H1 (cell line): Measurements from ENCODE around the gene CAPN11. TPM values are rescaled to one million over a fixed set of nuclear protein-coding genes. Genes with fewer than 3 reads are reported as not detected.

Source experiments
- CTCF ChIA-PET: fragments of 300-600 bp; sonication (Branson Sonifier 250); formaldehyde crosslinking; loops from one replicate; lab custom pipeline; 2021; ENCODE audit not compliant: partially characterized antibody; lab: Charles Lee
- POLR2A ChIA-PET: fragments of 300-600 bp; sonication (Branson Sonifier 250); formaldehyde crosslinking; loops from one replicate; lab custom pipeline; 2021; ENCODE audit warnings: inconsistent platforms; ENCODE audit not compliant: partially characterized antibody; lab: Charles Lee
- DNase-seq, 2 experiments: peaks; one replicate each; pipeline versions ENCODE4 v3.0.0 to v3.0.0-alpha.2; 2010 to 2022; ENCODE audit warnings: low spot score in 2 of 2, low read depth in 1 of 2, mixed read lengths in 1 of 2
- FAIRE-seq: peaks from 2 replicates; lab custom pipeline; 2011; peaks lifted over from hg19 to GRCh38; lab: Jason Lieb, UNC
- H2AFZ ChIP-seq: 2 replicates; pipeline ENCODE4 v1.8.1; 2012; ENCODE audit warnings: low read length, inconsistent platforms
- H2AK5ac ChIP-seq: 2 replicates; pipeline ENCODE4 v1.6.1; 2013; ENCODE audit warnings: low read depth, low read length
- H2BK120ac ChIP-seq: replicated peaks from 2 replicates; pipeline ENCODE3; 2013; ENCODE audit warnings: low read depth, low read length, inconsistent platforms
- H2BK12ac ChIP-seq: 2 replicates; pipeline ENCODE4 v1.6.1; 2013; ENCODE audit warnings: low read depth, low read length
- H2BK15ac ChIP-seq: 2 replicates; pipeline ENCODE4 v1.6.1; 2013; ENCODE audit warnings: low read length
- H2BK20ac ChIP-seq: 2 replicates; pipeline ENCODE4 v1.6.1; 2013; ENCODE audit warnings: low read length
- H2BK5ac ChIP-seq: 2 replicates; pipeline ENCODE4 v1.6.1; 2013; ENCODE audit warnings: low read depth, low read length
- H3K14ac ChIP-seq: 2 replicates; pipeline ENCODE4 v1.6.1; 2013; ENCODE audit warnings: inconsistent platforms; ENCODE audit not compliant: insufficient read length
- H3K18ac ChIP-seq: 2 replicates; pipeline ENCODE4 v1.6.1; 2013; ENCODE audit warnings: low read length; ENCODE audit errors: extremely low read depth
- H3K23ac ChIP-seq: 2 replicates; pipeline ENCODE4 v1.6.1; 2013; ENCODE audit warnings: inconsistent platforms; ENCODE audit not compliant: insufficient read length
- H3K23me2 ChIP-seq: 2 replicates; pipeline ENCODE4 v1.6.1; 2013; ENCODE audit warnings: low read depth, low read length
- H3K27ac ChIP-seq: 2 replicates; pipeline ENCODE4 v1.6.1; 2011; ENCODE audit warnings: low read depth, low read length, inconsistent platforms
- H3K27me3 ChIP-seq, 4 experiments: replicated peaks in 1 of 4; 1 replicate in 1 of 4; 2 replicates in 3 of 4; pipeline versions ENCODE4 v1.6.1 to v1.8.1; 2011 to 2013; ENCODE audit warnings: low read length in 3 of 4, mild to moderate bottlenecking in 3 of 4, inconsistent platforms in 2 of 4, mixed read lengths in 2 of 4, moderate library complexity in 1 of 4; ENCODE audit not compliant: control insufficient read depth in 3 of 4, insufficient read depth in 3 of 4; ENCODE audit errors: extremely low read depth in 1 of 4
- H3K36me3 ChIP-seq, 4 experiments: 2 replicates each; pipeline versions ENCODE4 v1.6.1 to v1.8.1; 2011 to 2013; ENCODE audit warnings: mild to moderate bottlenecking in 4 of 4, low read length in 3 of 4, moderate library complexity in 2 of 4, control low read depth in 1 of 4, inconsistent platforms in 1 of 4; ENCODE audit not compliant: insufficient read depth in 4 of 4, control insufficient read depth in 2 of 4
- H3K4ac ChIP-seq: replicated peaks from 2 replicates; pipeline ENCODE3; 2013; ENCODE audit warnings: low read length, low read depth, mixed read lengths, inconsistent platforms; ENCODE audit not compliant: insufficient read length
- H3K4me1 ChIP-seq, 4 experiments: replicated peaks in 1 of 4; 1 replicate in 1 of 4; 2 replicates in 3 of 4; pipeline versions ENCODE4 v1.6.1 to v1.8.1; 2011 to 2013; ENCODE audit warnings: low read length in 3 of 4, inconsistent platforms in 2 of 4, mixed read lengths in 1 of 4; ENCODE audit not compliant: insufficient read depth in 4 of 4, control insufficient read depth in 3 of 4
- H3K4me2 ChIP-seq, 2 experiments: 2 replicates each; pipeline versions ENCODE4 v1.6.1 to v1.8.1; 2011 to 2013; ENCODE audit warnings: low read depth in 2 of 2, low read length in 2 of 2, control low read depth in 1 of 2, inconsistent platforms in 1 of 2, mild to moderate bottlenecking in 1 of 2; ENCODE audit not compliant: insufficient read depth in 1 of 2
- H3K4me3 ChIP-seq, 4 experiments: fragments of 200-600, 300-600 bp in 1 of 4; sonication (generic), shearing (Covaris generic), sonication (Bioruptor Twin) in 1 of 4; 2 replicates each; pipeline versions ENCODE4 v1.5.1 to v1.8.1; 2011 to 2016; ENCODE audit warnings: low read length in 4 of 4, low read depth in 3 of 4, control low read depth in 2 of 4, inconsistent platforms in 2 of 4, mild to moderate bottlenecking in 2 of 4, mixed read lengths in 1 of 4, moderate library complexity in 1 of 4; ENCODE audit not compliant: insufficient read depth in 2 of 4; ENCODE audit errors: extremely low read depth in 1 of 4
- H3K56ac ChIP-seq: replicated peaks from 2 replicates; pipeline ENCODE3; 2013; ENCODE audit warnings: low read depth, mild to moderate bottlenecking, mixed read lengths, low read length, inconsistent platforms; ENCODE audit not compliant: insufficient read length
- H3K79me1 ChIP-seq: 2 replicates; pipeline ENCODE4 v1.6.1; 2013; ENCODE audit warnings: low read depth, low read length, control low read depth
- H3K79me2 ChIP-seq, 2 experiments: 2 replicates each; pipeline versions ENCODE4 v1.6.1 to v1.8.1; 2012 to 2013; ENCODE audit warnings: low read length in 2 of 2, mild to moderate bottlenecking in 2 of 2, inconsistent platforms in 1 of 2; ENCODE audit not compliant: insufficient read depth in 2 of 2, control insufficient read depth in 1 of 2
- H3K9ac ChIP-seq, 4 experiments: replicated peaks in 1 of 4; 1 replicate in 1 of 4; 2 replicates in 3 of 4; pipeline versions ENCODE4 v1.6.1 to v1.8.1; 2011 to 2013; ENCODE audit warnings: low read depth in 3 of 4, low read length in 3 of 4, control low read depth in 2 of 4, mild to moderate bottlenecking in 2 of 4, moderate library complexity in 2 of 4, inconsistent platforms in 1 of 4; ENCODE audit errors: extremely low read depth in 1 of 4
- H3K9me3 ChIP-seq, 2 experiments: 2 replicates each; pipeline versions ENCODE4 v1.6.1 to v1.8.1; 2012 to 2013; ENCODE audit warnings: mild to moderate bottlenecking in 2 of 2, moderate library complexity in 2 of 2, control low read depth in 1 of 2, inconsistent platforms in 1 of 2, low read depth in 1 of 2, low read length in 1 of 2, mixed read lengths in 1 of 2; ENCODE audit not compliant: insufficient read depth in 2 of 2
- H4K20me1 ChIP-seq, 2 experiments: replicated peaks in 1 of 2; 2 replicates each; pipeline versions ENCODE3 to v1.8.1; 2011 to 2013; ENCODE audit warnings: inconsistent platforms in 2 of 2, low read length in 2 of 2, mild to moderate bottlenecking in 1 of 2; ENCODE audit not compliant: insufficient read depth in 2 of 2, control insufficient read depth in 1 of 2
- H4K5ac ChIP-seq: 2 replicates; pipeline ENCODE4 v1.6.1; 2013; ENCODE audit warnings: low read length, low read depth, mixed read lengths, inconsistent platforms; ENCODE audit not compliant: insufficient read length
- H4K8ac ChIP-seq: 2 replicates; pipeline ENCODE4 v1.8.0; 2013; ENCODE audit warnings: mild to moderate bottlenecking, moderate library complexity, low read length, inconsistent platforms; ENCODE audit not compliant: insufficient read depth; ENCODE audit errors: extremely low read depth
- H4K91ac ChIP-seq: replicated peaks from 2 replicates; pipeline ENCODE3; 2013; ENCODE audit warnings: low read length, mixed read lengths, inconsistent platforms; ENCODE audit not compliant: insufficient read length
- BCL11A ChIP-seq, 2 experiments: IDR thresholded peaks; one replicate each; pipeline ENCODE4 v1.6.1; 2011; ENCODE audit warnings: low read depth in 2 of 2, low read length in 2 of 2, mild to moderate bottlenecking in 2 of 2
- EP300 ChIP-seq, 2 experiments: IDR thresholded peaks; 1 replicate in 1 of 2; 2 replicates in 1 of 2; pipeline ENCODE4 v1.6.1; 2011 to 2012; ENCODE audit warnings: low read depth in 2 of 2, low read length in 2 of 2, mild to moderate bottlenecking in 2 of 2, borderline replicate concordance in 1 of 2, inconsistent platforms in 1 of 2, moderate library complexity in 1 of 2
- GTF2F1 ChIP-seq: IDR thresholded peaks from 2 replicates; pipeline ENCODE4 v1.6.1; 2012; ENCODE audit warnings: low read depth, low read length, improper control_type of control experiment, borderline replicate concordance
- HDAC2 ChIP-seq, 2 experiments: fragments of 300-600 bp in 1 of 2; sonication (generic) in 1 of 2; IDR thresholded peaks; 2 replicates each; pipeline ENCODE4 v1.6.1; 2011 to 2012; ENCODE audit warnings: low read depth in 2 of 2, low read length in 2 of 2, mild to moderate bottlenecking in 2 of 2, moderate library complexity in 2 of 2, borderline replicate concordance in 1 of 2, inconsistent platforms in 1 of 2
- NANOG ChIP-seq: IDR thresholded peaks from 2 replicates; pipeline ENCODE4 v1.6.1; 2011; ENCODE audit warnings: low read length, low read depth, mild to moderate bottlenecking, inconsistent platforms; ENCODE audit not compliant: insufficient read depth, poor library complexity, severe bottlenecking
- SP4 ChIP-seq: IDR thresholded peaks from 2 replicates; pipeline ENCODE4 v1.6.1; 2012; ENCODE audit warnings: low read length, inconsistent platforms
- TAF1 ChIP-seq: IDR thresholded peaks from 2 replicates; pipeline ENCODE4 v1.6.1; 2011; ENCODE audit warnings: mild to moderate bottlenecking, low read depth, low read length
- TBP ChIP-seq: IDR thresholded peaks from 2 replicates; pipeline ENCODE4 v1.6.1; 2011; ENCODE audit warnings: low read depth, low read length, improper control_type of control experiment
- WGBS, 2 experiments: shearing (Covaris generic) in 1 of 2; methylation state at CpG; one replicate each; pipeline versions ENCODE4 v1.1.6 to v1.1.7; 2013 to 2015; ENCODE audit warnings: low lambda C conversion rate in 2 of 2, mixed read lengths in 2 of 2, inconsistent platforms in 1 of 2, low coverage in 1 of 2, missing lambda C conversion rate in 1 of 2; ENCODE audit not compliant: insufficient replicate concordance in 2 of 2, insufficient coverage in 1 of 2, insufficient read length in 1 of 2; ENCODE audit errors: extremely low coverage in 1 of 2, missing lambda C conversion rate in 1 of 2; 5-methylcytosine and 5-hydroxymethylcytosine counted together
- polyA plus RNA-seq, 7 experiments: library from polyadenylated mRNA; depleted of rRNA in 3 of 7; stranded (reverse) in 5 of 7; unstranded in 2 of 7; fragments of >200 nt in 5 of 7; fragments of 200-250 nt in 2 of 7; gene quantifications; 1 replicate in 5 of 7; 2 replicates in 1 of 7; 4 replicates in 1 of 7; pipeline versions ENCODE4 v1.2.1 to v1.2.3, GENCODE V29; 2011 to 2013; ENCODE audit warnings: missing spikeins in 2 of 7, mixed read lengths in 2 of 7
- total RNA-seq: library from RNA; stranded (reverse); fragmentation: NEBNext Ultra II Directional; extraction: Animal tissue kit (Norgen Biotek cat#: 25700); gene quantifications from 2 replicates; pipeline ENCODE4 v1.2.1, GENCODE V29; 2021

Gene CAPN11
- total and polyA plus RNA-seq, 2 of the 8 experiments (the other 6 are each of a cell fraction or from before 2014, with no cell fraction given): 0.95 to 0.97 TPM

- Histone ChIP-seq H3K36me3 (peaks cover 8 to 39% (median 21%) of the 10 kb centered on the region in 4 experiments), H3K23me2 (no peaks in the 10 kb centered on the region; the same call in 1 of the 2 replicates), H3K27ac (no peak overlapping the region), H2BK15ac (no peak overlapping the region), H3K79me2 (peaks cover 23 to 62% of the 10 kb centered on the region in 2 experiments), H2BK5ac (no peak overlapping the region), H3K4ac (no peak overlapping the region), H2AFZ (no peak overlapping the region), H3K4me2 (no peak overlapping the region), H2BK12ac (no peak overlapping the region), H4K91ac (no peak overlapping the region), H3K18ac (no peak overlapping the region), H3K9me3 (no peaks in the 10 kb centered on the region), H2BK20ac (no peak overlapping the region), H3K4me1 (peaks cover 0 to under 1% (median 0%) of the 10 kb centered on the region in 4 experiments; a peak in 1 of 7 replicates), H4K5ac (no peak overlapping the region), H3K56ac (no peak overlapping the region), H4K8ac (no peak overlapping the region), H4K20me1 (peaks cover 16 to 23% of the 10 kb centered on the region in 2 experiments), H3K9ac (no peak overlapping the region), H2AK5ac (no peak overlapping the region), H3K23ac (no peak overlapping the region), H3K14ac (no peak overlapping the region), H3K79me1 (peaks cover 15% of the 10 kb centered on the region), H3K4me3 (no peak overlapping the region), H2BK120ac (no peak overlapping the region), H3K27me3 (no peaks in the 10 kb centered on the region)
- TF ChIP-seq NANOG (no peak), HDAC2 (IDR thresholded peaks at IDR 0.05; ENCODE audit: borderline replicate concordance in 1 of 2, low read depth in 2 of 2, low read length in 2 of 2) (no peak), TBP (no peak), SP4 (no peak), TAF1 (no peak), EP300 (IDR thresholded peaks at IDR 0.05; ENCODE audit: borderline replicate concordance in 1 of 2, low read depth in 2 of 2, low read length in 2 of 2) (no peak), BCL11A (IDR thresholded peaks at IDR 0.05; ENCODE audit: low read depth in 2 of 2, low read length in 2 of 2) (no peak), GTF2F1 (no peak)
- ChIA-PET CTCF (interaction anchor here (0.9 to 22.5 kb wide), 5 partner anchors 17 to 223 kb away, joined by 3 to 255 read pairs (median 3); no protein-coding TSS in a partner anchor), POLR2A (interaction anchor here (0.9 to 1.7 kb wide), 5 partner anchors 11 to 487 kb away, joined by 3 to 5 read pairs (median 4); partner anchors contain the start of genes GTPBP2 and HSP90AB1)
- WGBS, 2 experiments: 82 to 100% methylated on average over 1 to 5 of the region's 5 CpGs
- FAIRE-seq: no peak
- DNase-seq: no peak
Observed at GRCh38 chr6:44115866-44116265, 42.8 kb upstream of the CAPN11 start.
